ENCODE results near the gene HTRA3.
A peak's percentile ranks its signal among the peaks of the same experiment; 100 is the strongest.
"Not testable (repeated sequence)": the region's sequence is repeated elsewhere in the genome, so short reads cannot be mapped to it uniquely, and the experiment has no call there.

Gene HTRA3

DNA sequence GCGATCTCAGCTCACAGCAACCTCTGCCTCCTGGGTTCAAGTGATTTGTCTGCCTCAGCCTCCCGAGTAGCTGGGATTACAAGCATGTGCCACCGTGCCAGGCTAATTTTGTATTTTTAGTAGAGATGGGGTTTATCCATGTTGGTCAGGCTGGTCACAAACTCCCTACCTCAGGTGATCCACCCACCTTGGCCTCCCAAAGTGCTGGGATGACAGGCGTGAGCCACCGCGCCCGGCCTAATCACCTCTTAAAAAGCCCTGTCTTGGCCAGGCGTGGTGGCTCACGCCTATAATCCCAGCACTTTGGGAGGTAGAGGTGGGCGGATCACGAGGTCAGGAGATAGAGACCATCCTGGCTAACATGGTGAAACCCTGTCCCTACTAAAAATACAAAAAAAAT is 79.7 kb downstream of the HTRA3 start:
- not testable (repeated sequence) for DNase-seq

DNA sequence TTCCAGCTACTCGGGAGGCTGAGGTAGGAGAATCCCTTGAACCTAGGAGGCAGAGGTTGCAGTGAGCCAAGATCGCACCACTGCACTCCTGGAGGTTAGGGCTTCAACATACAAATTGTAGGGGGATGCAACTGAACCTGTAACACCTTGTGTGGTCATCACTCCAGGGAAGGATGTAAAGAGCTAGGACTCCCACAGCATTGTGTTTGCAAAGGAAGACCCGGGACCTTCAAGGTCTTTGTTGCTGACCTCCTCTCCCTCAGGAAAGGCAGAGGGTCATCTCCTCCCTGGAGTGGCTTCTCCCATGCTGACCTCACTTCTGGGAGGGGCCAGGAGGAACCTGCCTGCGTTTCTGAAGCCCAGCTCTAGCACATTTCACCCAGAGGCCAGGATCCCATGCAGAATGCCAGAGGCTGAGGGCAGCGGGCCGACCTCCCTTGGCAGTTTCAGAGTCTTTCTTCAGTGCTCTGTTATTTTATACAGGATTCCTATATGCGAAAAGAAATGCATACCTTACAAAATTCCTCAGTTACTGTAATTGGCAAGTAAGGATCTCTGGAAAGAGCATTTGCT is 80.2 kb downstream of the HTRA3 start:
- DNase-seq, result no peak

DNA sequence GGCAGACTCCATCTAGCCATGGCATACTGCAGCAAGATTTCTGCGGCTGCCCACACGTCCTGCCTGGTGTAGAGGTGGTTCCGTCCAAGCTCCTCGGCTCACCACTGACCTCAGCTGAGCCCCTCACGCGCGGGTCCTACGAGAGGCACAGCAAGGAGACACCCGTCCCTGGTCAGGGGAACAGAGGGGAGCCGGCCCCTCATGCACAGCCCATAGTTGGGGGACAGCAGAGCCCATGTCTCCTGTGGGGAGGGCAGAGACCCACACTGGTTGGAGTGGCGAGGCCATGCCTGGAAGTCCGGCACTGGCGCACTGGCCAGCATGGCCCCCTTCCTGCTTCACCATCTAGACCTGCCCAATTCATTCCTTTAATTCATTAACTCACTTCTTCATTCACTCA is 80.8 kb downstream of the HTRA3 start:
- no peak for DNase-seq

DNA sequence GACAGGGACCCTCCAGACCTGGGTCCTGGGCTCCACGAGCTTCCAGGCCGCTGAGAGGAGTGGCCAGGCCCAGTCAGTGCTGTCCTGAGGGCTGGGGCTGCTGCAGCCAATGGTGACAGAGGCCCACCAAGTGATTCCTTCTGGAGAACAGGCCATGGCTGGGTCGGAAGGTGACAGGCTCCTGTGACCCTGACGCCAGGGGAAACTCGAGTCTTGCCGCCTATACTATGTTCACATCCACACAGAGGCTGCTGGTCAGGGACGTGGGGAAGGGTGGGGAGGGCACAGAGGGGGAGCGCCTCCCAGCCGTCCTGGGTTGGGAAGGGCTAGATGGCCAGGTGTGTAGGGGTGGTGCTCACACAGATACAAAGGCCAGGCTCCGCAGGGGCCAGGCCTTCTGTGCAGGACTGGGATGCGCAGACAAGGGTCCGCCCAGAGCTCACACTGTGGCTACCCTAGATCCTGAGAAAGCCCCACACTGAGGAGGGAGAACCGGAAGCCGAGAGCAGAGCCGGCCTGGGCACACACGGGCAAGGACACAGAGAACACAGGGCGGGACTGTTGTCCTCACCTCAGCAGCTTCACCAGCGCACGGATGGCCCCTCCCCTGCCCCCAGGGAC is 81.4 kb downstream of the HTRA3 start:
- no peak for DNase-seq

DNA sequence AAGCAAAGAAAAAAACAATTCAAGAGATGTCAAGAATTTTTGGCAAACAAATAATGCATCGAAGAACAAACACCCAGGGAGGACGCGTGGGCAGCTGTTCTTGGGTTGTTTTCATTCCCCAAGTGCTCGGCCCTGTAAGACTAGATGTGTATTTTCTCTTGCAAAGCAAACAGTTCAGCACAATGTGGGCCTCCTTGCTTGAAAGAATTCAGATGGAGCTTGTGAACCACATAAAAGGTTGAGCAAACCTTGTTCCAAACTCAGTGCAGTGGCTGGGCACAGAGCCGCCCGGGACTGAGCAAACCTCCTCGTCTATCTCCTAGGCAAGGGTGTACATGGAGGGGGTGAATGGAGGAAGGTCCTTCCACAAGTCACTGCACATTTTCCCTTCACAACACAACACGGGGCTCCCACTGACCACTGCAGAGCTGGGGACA is 82.4 kb downstream of the HTRA3 start:
- peak; percentile 36 for DNase-seq

DNA sequence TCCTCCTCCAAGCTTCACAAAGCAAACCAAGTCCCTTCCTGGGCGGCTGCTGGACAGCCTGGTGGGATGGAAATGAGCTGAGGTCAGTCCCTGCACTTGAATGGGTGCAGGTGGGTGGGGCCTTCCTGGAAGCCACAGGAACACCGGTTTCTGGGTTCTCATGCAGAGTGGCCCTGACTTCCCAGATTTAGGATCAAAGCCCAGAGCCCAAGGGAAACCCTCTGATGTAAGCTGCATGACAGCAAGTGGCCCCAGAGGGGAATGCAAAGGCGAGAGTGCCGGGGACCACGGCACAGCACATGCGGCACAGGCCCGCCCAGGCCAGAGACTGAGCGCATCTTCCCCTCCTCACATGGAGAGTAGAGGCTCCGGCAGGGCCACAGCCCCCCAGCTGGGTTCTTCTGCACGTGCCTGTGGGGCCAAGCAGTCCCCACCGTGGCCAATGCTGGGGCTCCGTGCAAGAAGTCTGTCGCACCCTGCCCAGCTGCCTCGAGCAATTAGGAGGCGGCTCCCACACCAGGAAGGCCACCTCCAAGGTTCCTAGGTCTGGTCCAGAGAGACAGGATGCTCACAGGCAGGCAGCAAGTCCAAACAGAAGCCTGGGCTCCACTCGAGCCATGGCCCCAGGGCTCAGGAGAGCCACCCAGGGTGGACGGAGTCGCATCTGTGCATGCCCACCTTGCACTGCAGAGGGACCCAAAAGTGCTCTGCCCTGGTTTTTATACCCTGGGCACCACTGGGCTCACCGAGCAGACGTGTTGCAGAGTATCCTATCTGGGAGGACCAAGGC is 83.0 kb downstream of the HTRA3 start:
- no peak for DNase-seq

DNA sequence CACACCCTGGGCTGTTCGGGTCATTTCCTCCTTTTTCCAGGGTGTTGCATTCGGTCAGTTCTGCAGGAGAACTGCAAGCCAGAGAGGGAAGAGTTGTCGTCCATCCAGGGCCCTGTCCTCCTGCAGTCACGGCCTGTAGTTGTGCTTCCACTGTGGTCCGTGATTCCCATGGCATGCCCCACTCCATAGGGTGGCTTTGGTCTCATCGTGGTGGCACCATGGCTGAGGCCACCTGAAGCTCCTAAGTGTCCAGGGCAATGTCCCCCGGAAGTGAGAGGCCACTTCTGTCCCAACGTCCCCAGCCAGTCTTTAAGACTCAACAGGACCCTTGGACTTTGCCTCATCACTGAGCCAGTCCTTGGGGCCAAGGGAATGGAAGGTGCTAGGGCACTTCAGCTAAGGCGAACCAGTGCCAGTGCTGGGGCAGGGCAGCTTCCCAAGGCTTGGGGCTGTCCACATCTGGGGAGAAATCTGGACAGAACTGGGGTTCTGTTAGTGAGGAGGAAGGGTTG is 83.7 kb downstream of the HTRA3 start:
- no peak for DNase-seq

DNA sequence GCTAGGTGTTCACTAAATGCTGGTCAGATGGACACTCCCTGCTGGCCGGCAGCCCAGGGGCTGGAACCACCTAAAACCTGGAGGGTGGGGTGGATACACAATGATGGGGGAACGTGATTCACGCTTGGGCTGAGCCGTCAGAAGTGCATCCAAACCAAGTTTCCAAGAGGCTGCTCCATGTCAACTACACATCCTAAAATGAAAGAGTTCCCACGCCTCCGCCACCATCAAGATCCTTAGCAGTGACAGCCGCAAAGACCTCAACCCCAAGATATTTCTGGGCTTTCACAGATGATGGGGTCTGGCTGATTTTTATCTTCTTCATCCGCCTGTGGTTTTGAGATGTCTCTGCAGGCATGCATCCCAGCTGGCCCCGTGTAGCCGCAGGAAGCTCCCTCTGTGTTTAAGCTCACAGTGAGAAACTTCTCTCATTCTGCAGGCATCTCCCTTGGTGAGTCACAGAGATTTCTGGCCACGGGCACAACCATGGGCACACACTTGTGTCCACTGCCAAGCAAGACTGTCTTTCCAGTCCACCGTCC is 84.4 kb downstream of the HTRA3 start:
- DNase-seq, result no peak

DNA sequence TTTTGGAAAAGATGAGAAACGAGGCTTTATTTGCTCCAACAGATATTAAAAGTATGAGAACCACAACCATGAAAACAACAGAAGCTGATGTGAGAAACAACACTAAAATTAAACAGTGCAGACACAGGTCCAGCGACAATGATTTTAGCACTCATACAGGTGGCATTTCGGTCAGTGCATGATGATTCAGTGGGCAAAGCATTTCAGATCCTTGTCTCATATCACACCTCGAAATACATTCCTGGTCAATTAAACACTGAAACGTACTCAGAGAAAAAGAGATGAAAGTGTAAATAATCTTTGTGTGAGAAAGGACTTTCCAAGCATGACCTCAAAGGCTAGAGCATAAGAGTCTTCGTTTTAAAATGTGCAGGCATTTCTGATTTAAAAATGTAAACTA is 85.8 kb downstream of the HTRA3 start:
- no peak for DNase-seq

DNA sequence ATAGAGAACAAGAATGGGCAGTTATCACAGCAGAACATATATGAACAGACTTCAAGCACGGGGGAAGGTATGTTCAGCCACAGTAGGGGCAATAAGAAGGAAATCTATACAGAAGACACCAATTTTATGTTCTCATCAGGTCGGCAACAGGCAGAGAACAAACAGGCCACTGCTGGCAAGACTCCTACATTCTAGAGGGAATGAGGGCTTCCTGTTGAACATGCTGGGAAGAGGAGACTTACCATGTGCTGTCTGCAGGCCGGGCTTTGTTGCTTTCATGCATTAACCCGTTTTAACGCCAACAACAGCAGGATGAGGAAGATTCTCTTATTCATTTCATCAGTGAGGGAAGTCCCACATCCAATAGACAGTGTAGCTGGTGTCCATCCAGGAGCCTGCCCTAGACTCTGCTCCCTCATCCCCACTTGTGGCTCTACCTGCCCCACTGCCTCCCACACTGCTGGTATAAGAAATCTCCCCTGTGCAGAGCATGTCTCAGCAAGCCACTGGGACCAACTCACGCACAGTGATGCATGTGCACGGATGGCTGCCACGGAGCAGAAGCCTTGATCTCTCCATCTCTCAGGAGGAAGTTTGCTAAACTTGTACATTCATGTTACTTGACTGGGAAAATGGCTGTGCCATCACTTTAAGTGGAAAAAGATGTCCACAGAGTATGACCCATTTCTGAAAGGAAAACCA is 86.5 kb downstream of the HTRA3 start:
- DNase-seq, result no peak

Measured in DMS79 treated with DMSO at 0.1 percent for 48 hours (cell line).